HG03060 (cell line): Measurements from ENCODE around the gene DMXL2.
"Not testable (repeated sequence)": the region's sequence is repeated elsewhere in the genome, so short reads cannot be mapped to it uniquely, and the experiment has no call there.

Experiments
- ATAC-seq: cut with Tn5 transposase; IDR thresholded peaks from one replicate; pipeline ENCODE4 v1.9.1; 2021; ENCODE audit warnings: low read depth, moderate number of reproducible peaks; ENCODE audit not compliant: unreplicated experiment

Gene DMXL2

DNA sequence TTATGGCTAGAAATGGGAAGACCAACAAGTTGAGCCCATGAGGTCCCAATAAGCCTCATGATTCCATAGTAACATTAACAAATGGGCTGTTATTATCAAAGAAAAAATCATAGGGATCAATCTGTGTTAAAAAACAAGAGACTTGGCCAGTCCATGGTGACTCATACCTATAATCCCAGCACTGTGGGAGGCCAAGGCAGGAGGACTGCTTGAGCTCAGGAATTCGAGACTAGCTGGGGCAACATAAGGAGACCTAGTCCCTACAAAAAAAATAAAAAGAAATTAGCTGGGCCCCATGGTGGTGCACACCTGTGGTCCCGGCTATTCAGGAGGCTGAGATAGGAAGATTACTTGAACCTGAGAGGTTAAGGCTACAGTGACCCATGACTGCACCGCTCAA, 124.8 kb downstream of the DMXL2 start:
- ATAC-seq, result no peak

GRCh38 chr15:51496246-51496645, 126.3 kb downstream of the DMXL2 start:
- ATAC-seq, result no peak

- no peak for ATAC-seq
Measured at GRCh38 chr15:51494411-51495314, 127.9 kb downstream of the DMXL2 start.

DNA sequence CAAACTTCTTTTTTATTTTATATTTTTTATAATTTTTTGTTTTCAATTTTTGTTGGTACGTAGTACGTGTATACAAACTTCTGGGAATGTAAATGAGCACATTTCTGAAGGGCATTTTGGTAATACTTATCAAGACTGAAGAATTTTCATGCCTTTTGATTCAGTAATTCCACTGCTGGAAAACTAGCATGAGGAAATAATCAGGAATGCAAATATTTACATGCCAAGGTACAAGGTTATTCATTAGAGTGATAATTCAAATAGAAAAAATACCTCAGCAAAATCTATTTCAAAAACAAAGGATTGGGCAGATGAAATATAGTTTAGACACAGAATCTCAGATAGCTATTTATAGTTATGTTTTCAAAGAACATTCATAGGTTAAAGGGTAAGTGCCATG, 128.7 kb downstream of the DMXL2 start:
- no peak for ATAC-seq

DNA sequence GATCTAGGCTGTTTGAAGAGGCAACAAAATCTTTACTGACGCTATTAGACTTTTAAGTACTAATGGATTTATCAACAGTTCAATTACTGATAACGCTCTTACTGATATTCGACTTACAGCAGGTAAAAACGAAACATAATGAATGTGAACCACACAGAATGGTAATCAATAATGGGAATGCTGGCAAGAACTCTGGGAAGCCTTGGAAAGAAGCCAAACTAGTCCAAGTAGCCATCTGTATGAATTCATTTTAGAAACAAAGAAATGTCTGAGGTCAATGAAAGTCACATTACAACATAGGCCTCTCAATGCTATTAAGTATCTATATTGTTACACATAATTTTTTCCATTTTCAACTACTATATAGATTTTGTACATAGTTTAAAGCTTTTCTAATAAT, 130.0 kb downstream of the DMXL2 start:
- ATAC-seq, result no peak

GRCh38 chr15:51491941-51492340, 130.6 kb downstream of the DMXL2 start:
- ATAC-seq, result no peak

- ATAC-seq, result no peak
Measured at GRCh38 chr15:51484781-51485180, 137.8 kb downstream of the DMXL2 start.

GRCh38 chr15:51483985-51484384, 138.6 kb downstream of the DMXL2 start:
- ATAC-seq, result no peak

- ATAC-seq, result no peak
Measured at GRCh38 chr15:51483520-51483919, 139.1 kb downstream of the DMXL2 start.

- ATAC-seq, result no peak
Measured at GRCh38 chr15:51475736-51476135, 146.8 kb downstream of the DMXL2 start.

- no peak for ATAC-seq
Measured at GRCh38 chr15:51470512-51470911, 152.1 kb downstream of the DMXL2 start.

DNA sequence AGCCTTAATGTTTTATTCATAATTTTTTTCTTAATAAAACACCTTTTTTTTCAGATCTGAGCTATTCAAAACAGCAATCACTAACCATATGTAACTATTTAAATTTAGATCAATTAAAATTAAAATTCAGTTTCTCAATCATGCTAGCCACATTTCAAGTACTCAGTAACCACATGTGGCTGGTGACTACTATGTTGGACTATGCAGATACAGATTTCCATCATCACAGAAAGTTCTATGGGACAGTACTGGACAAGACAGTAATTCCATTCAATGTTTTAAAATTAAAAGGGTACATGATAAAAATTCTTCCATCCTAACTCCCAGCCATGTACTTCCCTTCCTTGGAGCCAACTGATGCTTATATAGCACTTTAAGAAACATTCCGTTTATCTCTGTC, 161.8 kb downstream of the DMXL2 start:
- ATAC-seq, result no peak

DNA sequence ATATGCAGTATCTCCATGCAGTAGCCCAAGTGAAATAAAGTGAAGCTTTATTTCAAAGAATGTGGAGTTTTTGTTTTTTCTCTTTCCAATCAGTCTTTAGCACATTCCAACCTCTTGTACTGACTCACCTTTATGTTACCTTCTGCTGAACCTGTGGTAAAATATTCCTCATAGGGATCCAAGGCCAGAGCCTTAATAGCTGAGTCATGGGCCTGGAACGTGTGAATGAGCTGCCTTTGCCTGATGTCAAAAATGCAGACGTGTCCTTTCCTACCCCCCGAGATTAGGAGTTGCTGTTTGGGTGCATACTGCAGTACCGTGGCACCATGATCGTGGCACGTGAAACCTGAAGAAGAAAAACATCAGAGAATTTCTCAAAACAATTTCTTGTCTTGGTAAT, 172.6 kb downstream of the DMXL2 start:
- ATAC-seq, result no peak

GRCh38 chr15:51448622-51449399, 173.8 kb downstream of the DMXL2 start:
- no peak for ATAC-seq

- no peak for ATAC-seq
Measured at GRCh38 chr15:51447855-51448621, 174.5 kb downstream of the DMXL2 start.

DNA sequence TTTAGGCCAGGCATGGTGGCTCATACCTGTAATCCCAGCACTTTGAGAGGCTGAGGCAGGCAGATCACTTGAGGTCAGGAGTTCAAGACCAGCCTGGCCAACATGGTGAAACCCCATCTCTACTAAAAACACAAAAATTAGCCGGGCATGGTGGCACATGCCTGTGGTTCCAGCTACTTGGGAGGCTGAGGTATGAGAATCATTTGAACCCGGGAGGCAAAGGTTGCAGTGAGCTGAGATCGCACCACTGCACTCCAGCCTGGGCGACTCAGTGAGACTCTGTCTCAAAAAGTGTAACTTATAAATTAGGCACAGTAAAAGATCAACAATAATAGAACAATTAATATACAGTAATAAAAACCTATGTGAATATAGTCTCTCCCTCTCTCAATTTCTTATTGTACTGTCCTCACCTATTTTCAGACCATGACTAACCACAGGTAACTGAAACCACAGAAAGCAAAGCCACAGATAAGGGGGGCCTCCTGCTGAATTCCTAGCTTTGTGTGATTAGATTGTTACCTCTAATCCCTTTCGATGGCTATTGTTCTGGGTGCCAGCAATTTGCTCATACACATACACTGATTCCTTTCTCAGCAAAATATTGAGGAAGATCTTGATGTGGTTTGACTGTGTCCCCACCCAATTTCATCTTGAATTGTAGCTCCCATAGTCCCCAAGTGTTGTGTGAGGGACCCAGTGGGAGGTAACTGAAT, 176.4 kb downstream of the DMXL2 start:
- ATAC-seq, result not testable (repeated sequence)

GRCh38 chr15:51444807-51445206, 177.8 kb downstream of the DMXL2 start:
- no peak for ATAC-seq

GRCh38 chr15:51444112-51444511, 178.5 kb downstream of the DMXL2 start:
- ATAC-seq, result no peak

- no peak for ATAC-seq
Measured at GRCh38 chr15:51443282-51443914, 179.2 kb downstream of the DMXL2 start.

GRCh38 chr15:51438526-51438925, 184.0 kb downstream of the DMXL2 start:
- no peak for ATAC-seq
